ENCODE measurements around the gene MED7.

MED7 gene

DNA sequence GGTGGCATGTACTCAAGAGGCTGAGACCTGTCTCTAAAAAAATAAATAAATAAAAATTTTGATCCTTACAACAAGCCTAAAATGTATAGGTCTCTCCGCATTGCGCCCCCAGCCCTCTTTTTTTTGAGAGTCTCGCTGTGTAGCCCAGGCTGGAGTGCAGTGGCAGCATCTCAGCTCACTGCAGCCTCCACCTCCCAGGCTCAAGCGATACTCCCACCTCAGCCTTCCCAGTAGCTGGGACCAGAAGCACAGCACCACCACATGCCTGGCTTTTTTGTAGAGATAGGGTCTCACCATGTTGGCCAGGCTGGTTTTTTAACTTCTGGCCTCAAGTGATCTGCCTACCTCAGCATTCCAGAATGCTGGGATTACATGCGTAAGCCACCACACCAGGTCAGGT, 25.6 kb upstream of the MED7 start:
- Histone ChIP-seq H3K4me1 (ENCODE audit: control insufficient read depth, insufficient read depth, low read length) (no peaks in the 10 kb centered on the region), H3K4me3 (ENCODE audit: low read depth, low read length) (no peak overlapping the region), H3K9me3 (ENCODE audit: control insufficient read depth, insufficient read depth, low read depth, low read length) (no peaks in the 10 kb centered on the region), H3K36me3 (ENCODE audit: control insufficient read depth in 2 of 2, insufficient read depth in 1 of 2, low read length in 2 of 2) (no peaks in the 10 kb centered on the region), H3K27ac (ENCODE audit: extremely low read depth, low read depth, low read length) (no peak overlapping the region)
- no peak for TF ChIP-seq ZNF747 (tag by site-specific recombination; IDR thresholded peaks at IDR 0.05)
- no peak for TF ChIP-seq ZNF133 (tag by site-specific recombination; IDR thresholded peaks at IDR 0.05)
- TF ChIP-seq KLF17 (tag by site-specific recombination; IDR thresholded peaks at IDR 0.05) = no peak
- ChIA-PET CTCF (interaction anchor here (0.6 kb wide), 1 partner anchor 409 kb away, joined by 3 read pairs; no protein-coding TSS in a partner anchor), POLR2A (no interaction called here)

- TF ChIP-seq HIC1 (tag by site-specific recombination; IDR thresholded peaks at IDR 0.05) = no peak
- TF ChIP-seq ZNF621 (tag by site-specific recombination; IDR thresholded peaks at IDR 0.05) = no peak
- TF ChIP-seq, protein P1, sequence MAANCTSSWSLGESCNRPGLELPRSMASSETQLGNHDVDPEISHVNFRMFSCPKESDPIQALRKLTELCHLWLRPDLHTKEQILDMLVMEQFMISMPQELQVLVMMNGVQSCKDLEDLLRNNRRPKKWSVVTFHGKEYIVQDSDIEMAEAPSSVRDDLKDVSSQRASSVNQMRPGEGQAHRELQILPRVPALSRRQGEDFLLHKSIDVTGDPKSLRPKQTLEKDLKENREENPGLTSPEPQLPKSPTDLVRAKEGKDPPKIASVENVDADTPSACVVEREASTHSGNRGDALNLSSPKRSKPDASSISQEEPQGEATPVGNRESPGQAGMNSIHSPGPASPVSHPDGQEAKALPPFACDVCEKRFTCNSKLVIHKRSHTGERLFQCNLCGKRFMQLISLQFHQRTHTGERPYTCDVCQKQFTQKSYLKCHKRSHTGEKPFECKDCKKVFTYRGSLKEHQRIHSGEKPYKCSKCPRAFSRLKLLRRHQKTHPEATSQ (tag by site-specific recombination; IDR thresholded peaks at IDR 0.05) = no peak
- TF ChIP-seq, protein P2, sequence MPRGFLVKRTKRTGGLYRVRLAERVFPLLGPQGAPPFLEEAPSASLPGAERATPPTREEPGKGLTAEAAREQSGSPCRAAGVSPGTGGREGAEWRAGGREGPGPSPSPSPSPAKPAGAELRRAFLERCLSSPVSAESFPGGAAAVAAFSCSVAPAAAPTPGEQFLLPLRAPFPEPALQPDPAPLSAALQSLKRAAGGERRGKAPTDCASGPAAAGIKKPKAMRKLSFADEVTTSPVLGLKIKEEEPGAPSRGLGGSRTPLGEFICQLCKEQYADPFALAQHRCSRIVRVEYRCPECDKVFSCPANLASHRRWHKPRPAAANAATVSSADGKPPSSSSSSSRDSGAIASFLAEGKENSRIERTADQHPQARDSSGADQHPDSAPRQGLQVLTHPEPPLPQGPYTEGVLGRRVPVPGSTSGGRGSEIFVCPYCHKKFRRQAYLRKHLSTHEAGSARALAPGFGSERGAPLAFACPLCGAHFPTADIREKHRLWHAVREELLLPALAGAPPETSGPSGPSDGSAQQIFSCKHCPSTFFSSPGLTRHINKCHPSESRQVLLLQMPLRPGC (tag by site-specific recombination; IDR thresholded peaks at IDR 0.05) = no peak
- no peak for TF ChIP-seq ZNF366 (tag by site-specific recombination; conservative IDR thresholded peaks at IDR 0.05)
- TF ChIP-seq ZNF571 (tag by site-specific recombination; IDR thresholded peaks at IDR 0.05) = no peak
- no peak for TF ChIP-seq ZFP37 (tag by site-specific recombination; IDR thresholded peaks at IDR 0.05)
- no peak for TF ChIP-seq ZNF248 (tag by site-specific recombination; IDR thresholded peaks at IDR 0.05)
- TF ChIP-seq ZBTB11 (tag by site-specific recombination; conservative IDR thresholded peaks at IDR 0.05; ENCODE audit: low read depth) = no peak
- TF ChIP-seq ZFP69B (tag by site-specific recombination; IDR thresholded peaks at IDR 0.05) = no peak
- TF ChIP-seq ZNF174 (tag by site-specific recombination; IDR thresholded peaks at IDR 0.05) = no peak
- no peak for TF ChIP-seq ZNF398 (tag by site-specific recombination; IDR thresholded peaks at IDR 0.05)
- Histone ChIP-seq H3K4me3 (ENCODE audit: low read depth, low read length) (no peak overlapping the region), H3K9me3 (ENCODE audit: control insufficient read depth, insufficient read depth, low read depth, low read length) (no peaks in the 10 kb centered on the region), H3K27ac (ENCODE audit: extremely low read depth, low read depth, low read length) (no peak overlapping the region), H3K36me3 (ENCODE audit: control insufficient read depth in 2 of 2, insufficient read depth in 1 of 2, low read length in 2 of 2) (no peaks in the 10 kb centered on the region), H3K4me1 (ENCODE audit: control insufficient read depth, insufficient read depth, low read length) (no peaks in the 10 kb centered on the region)
- ChIA-PET CTCF (interaction anchor here (0.6 to 0.8 kb wide), 4 partner anchors 18 to 1117 kb away, joined by 3 to 4 read pairs (median 4); no protein-coding TSS in a partner anchor), POLR2A (no interaction called here)
Measured at GRCh38 chr5:157167214-157167621, 24.6 kb upstream of the MED7 start.
